Naive thymus-derived CD8-positive, alpha-beta T cell (primary cell): ENCODE data around the gene ABCA12. TPM values are rescaled to one million over a fixed set of nuclear protein-coding genes. Genes with fewer than 3 reads are reported as not detected.

Experiments used
- ATAC-seq, 2 donors: fragments of 150-1000 bp; cut with Tn5 transposase in 1 of 2; sonication (Bioruptor Pico), chemical (Tn5 transposase) in 1 of 2; 1 replicate in 1 of 2; 2 replicates in 1 of 2; pipeline ENCODE4 v1.10.0; 2021; ENCODE audit warnings: mild to moderate bottlenecking in 2 of 2, moderate library complexity in 2 of 2
- POLR2A ChIA-PET: fragments of 350-600 bp; sonication (Branson Sonifier 250); formaldehyde crosslinking; loops from one replicate; lab custom pipeline; 2021; ENCODE audit warnings: antibody characterized with exemption; lab: Charles Lee
- DNase-seq, 10 donors: peaks; one replicate each; pipeline versions ENCODE4 v3.0.0 to v3.0.0-alpha.2; 2020 to 2022
- H3K27ac Mint-ChIP-seq, 10 donors: one replicate each; pipeline ENCODE4 v1.8.0; 2020 to 2022; ENCODE audit warnings: mild to moderate bottlenecking in 10 of 10, mixed read lengths in 10 of 10, moderate library complexity in 4 of 10, inconsistent platforms in 1 of 10
- H3K27me3 Mint-ChIP-seq, 5 donors: one replicate each; pipeline ENCODE4 v1.8.0; 2021 to 2022; ENCODE audit warnings: mixed read lengths in 5 of 5
- H3K36me3 Mint-ChIP-seq, 3 donors: one replicate each; pipeline ENCODE4 v1.8.0; 2020 to 2022; ENCODE audit warnings: mixed read lengths in 3 of 3, mild to moderate bottlenecking in 2 of 3, inconsistent platforms in 1 of 3
- H3K4me1 Mint-ChIP-seq, 4 donors: one replicate each; pipeline ENCODE4 v1.8.0; 2021 to 2022; ENCODE audit warnings: mixed read lengths in 4 of 4
- H3K4me3 Mint-ChIP-seq, 10 donors: one replicate each; pipeline ENCODE4 v1.8.0; 2020 to 2022; ENCODE audit warnings: mild to moderate bottlenecking in 10 of 10, mixed read lengths in 10 of 10, moderate library complexity in 6 of 10, inconsistent platforms in 1 of 10
- H3K9me3 Mint-ChIP-seq, 9 donors: one replicate each; pipeline ENCODE4 v1.8.0; 2020 to 2022; ENCODE audit warnings: mixed read lengths in 9 of 9, mild to moderate bottlenecking in 3 of 9, inconsistent platforms in 1 of 9, moderate library complexity in 1 of 9
- polyA plus RNA-seq, 3 donors: library from polyadenylated mRNA; unstranded; fragments of 300-500 nt; fragmentation: Illumina TruSeq; gene quantifications; one replicate each; pipeline ENCODE4 v1.2.3, GENCODE V29; 2021
- total RNA-seq, 8 experiments: library from RNA in 2 of 8; stranded (reverse) in 2 of 8; gene quantifications; one replicate each; pipeline ENCODE4 v1.2.3 and lab custom pipeline; 2021 to 2026

The ABCA12 gene
- total and polyA plus RNA-seq, 5 experiments from 2014 or later = not detected

DNA sequence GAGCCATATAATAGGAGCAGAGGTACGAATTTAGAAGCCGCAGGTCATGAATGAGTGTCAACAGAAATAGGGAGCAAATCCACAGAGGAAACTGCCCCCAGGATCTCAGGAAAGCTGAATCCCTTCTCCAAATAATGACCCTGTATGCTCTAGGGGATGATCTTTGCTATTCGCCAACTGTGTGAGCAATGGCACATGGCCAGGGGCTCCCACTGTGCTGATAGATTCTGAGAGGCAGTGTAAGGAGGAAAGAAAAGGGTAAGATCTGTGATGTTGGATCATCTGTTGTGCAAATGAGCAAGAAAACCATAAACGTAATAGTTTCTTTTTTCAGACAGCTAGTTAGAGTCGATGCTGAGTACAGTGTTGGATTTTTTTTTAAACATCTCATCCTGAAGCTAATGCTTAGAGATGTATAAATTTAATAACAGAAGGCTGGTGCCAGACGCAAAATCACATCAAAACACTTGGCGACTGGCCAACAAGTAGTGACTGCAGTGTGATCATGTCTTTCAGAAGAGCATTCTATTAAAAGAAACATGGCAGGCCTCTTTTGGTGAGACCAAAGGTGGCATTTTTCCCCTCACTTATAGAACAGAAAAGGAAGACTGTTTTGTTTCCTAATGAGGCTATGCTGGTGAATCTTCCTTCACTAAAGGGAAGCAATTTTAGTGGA is 77.4 kb downstream of the ABCA12 start:
- Mint-ChIP-seq H3K27me3 (peaks cover 0 to 9% (median 2%) of the 10 kb centered on the region in 5 donors), H3K4me3 (no peak overlapping the region), H3K27ac (no peak overlapping the region), H3K36me3 (no peaks in the 10 kb centered on the region), H3K4me1 (no peaks in the 10 kb centered on the region), H3K9me3 (no peaks in the 10 kb centered on the region)
- POLR2A ChIA-PET = no interaction called here
- DNase-seq = no peak
- ATAC-seq = no peak

DNA sequence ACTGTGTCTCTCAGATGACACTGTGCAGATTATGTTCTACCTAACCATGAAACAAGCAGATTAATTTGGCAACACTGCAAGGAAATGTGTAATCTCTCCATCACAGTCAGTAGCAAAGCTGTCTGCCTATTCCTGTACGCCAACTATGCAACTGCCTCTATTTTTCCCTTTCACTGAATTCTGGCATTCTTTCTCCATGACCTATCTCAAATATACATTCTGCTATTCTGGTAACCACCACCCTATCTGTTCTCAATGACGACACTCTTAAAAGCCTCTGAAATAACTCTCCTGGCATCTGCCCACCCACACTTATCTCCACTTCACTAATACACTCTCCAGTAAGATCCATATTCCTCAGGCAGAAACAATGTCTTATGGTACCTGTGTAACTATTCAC is 78.7 kb downstream of the ABCA12 start:
- POLR2A ChIA-PET = no interaction called here
- Mint-ChIP-seq H3K4me3 (no peak overlapping the region), H3K27me3 (peaks cover 0 to 9% (median 1%) of the 10 kb centered on the region in 5 donors), H3K27ac (no peak overlapping the region), H3K9me3 (no peaks in the 10 kb centered on the region), H3K4me1 (peaks cover 0 to 2% (median 0%) of the 10 kb centered on the region in 4 donors), H3K36me3 (no peaks in the 10 kb centered on the region)
- DNase-seq = no peak
- ATAC-seq = no peak

DNA sequence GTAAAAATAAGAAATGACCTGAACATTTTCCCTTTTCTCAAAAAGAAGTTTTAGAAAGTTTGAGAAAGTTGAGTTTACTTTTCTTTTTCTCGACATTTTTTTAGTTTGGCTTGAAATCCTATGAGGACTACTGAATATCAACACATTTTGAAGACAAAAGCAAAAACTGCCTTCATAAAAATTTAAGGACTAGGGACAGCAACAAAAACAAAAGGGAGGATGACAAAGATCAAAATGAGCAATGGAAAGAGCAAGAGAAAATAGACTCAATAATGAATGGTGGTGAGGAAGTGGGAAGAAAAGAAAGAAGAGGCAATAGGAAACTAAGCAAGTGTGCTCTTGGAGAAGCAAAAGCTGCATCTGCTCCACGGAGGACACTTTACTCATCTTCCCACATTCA is 82.5 kb downstream of the ABCA12 start:
- POLR2A ChIA-PET = no interaction called here
- no peak overlapping the region for H3K27ac Mint-ChIP-seq
- H3K9me3 Mint-ChIP-seq = no peaks in the 10 kb centered on the region
- no peaks in the 10 kb centered on the region for H3K36me3 Mint-ChIP-seq
- ATAC-seq (no peak), DNase-seq (no peak)
- peaks cover 0 to 7% (median 0%) of the 10 kb centered on the region in 5 donors for H3K27me3 Mint-ChIP-seq
- no peak overlapping the region for H3K4me3 Mint-ChIP-seq
- peaks cover 0 to 2% (median 0%) of the 10 kb centered on the region in 4 donors for H3K4me1 Mint-ChIP-seq

DNA sequence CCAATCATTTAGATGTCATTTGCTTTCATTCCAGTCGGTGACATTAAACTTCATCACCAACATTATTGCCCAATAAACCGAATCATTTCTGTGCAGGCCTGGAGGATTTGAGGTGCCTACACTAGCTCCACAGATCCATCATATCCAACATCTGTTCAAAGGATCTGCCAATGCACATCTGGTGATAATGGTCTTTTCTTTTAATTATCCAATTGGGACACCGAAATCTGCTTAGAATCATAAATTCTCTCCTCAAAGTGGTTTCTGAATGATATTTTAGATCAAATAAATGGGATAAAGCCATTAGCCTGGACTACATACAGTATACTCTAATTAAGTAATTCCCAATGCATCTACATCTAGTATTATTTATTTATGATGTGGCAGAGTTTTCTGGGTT is 85.6 kb downstream of the ABCA12 start:
- Mint-ChIP-seq H3K4me3 (no peak overlapping the region), H3K27ac (no peak overlapping the region), H3K36me3 (no peaks in the 10 kb centered on the region), H3K4me1 (peaks cover 0 to 2% (median 0%) of the 10 kb centered on the region in 4 donors), H3K27me3 (no peaks in the 10 kb centered on the region), H3K9me3 (peaks cover 0 to 2% (median 0%) of the 10 kb centered on the region in 9 donors)
- DNase-seq (no peak), ATAC-seq (no peak)
- POLR2A ChIA-PET = interaction anchor here (0.5 kb wide), 1 partner anchor 13 kb away, joined by 4 read pairs; no protein-coding TSS in a partner anchor

DNA sequence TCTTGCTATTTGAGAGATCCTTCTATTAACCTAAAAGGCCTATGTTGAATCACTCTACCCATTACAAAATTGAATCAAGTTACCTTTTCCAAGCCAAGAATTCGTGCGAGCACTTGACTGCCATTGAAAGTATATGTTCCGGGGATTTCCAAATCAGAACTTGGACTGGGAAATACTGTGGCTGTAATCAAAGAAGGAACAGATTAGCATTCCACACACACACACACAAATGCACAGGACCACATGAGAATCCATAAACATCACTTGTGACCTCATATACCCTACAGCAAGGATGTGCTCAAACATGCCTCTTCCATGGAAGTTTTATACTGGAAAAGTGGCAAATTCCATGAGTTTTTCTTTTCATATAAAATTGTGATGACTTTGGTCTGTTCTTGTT is 86.0 kb downstream of the ABCA12 start:
- H3K9me3 Mint-ChIP-seq = peaks cover 0 to 6% (median 0%) of the 10 kb centered on the region in 9 donors
- DNase-seq = no peak
- no peak for ATAC-seq
- no peaks in the 10 kb centered on the region for H3K36me3 Mint-ChIP-seq
- H3K4me3 Mint-ChIP-seq = no peak overlapping the region
- peaks cover 0 to 2% (median 0%) of the 10 kb centered on the region in 4 donors for H3K4me1 Mint-ChIP-seq
- POLR2A ChIA-PET = interaction anchor here (0.5 kb wide), 1 partner anchor 13 kb away, joined by 4 read pairs; no protein-coding TSS in a partner anchor
- no peak overlapping the region for H3K27ac Mint-ChIP-seq
- no peaks in the 10 kb centered on the region for H3K27me3 Mint-ChIP-seq

DNA sequence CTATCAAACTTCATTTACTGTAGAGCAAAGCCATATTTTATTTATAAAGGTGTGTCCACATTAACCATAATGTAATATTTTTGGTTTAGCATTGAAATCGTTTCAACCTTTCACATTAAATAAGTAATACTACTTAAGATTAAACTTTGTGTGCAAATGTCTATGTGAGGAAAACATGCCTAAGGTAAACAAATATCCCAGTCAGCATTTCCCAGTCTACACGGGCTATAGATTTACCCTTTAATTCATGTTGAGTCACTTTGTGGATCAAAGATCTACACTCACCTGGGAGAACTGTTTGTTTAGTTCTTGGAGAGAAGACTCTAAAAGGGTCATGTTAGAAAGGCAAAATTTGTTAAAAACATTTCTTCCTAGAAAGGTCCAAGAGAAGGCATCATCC is 89.1 kb downstream of the ABCA12 start:
- ATAC-seq = no peak
- no peak for DNase-seq
- no peak overlapping the region for H3K27ac Mint-ChIP-seq
- POLR2A ChIA-PET = no interaction called here
- no peaks in the 10 kb centered on the region for H3K36me3 Mint-ChIP-seq
- H3K27me3 Mint-ChIP-seq = no peaks in the 10 kb centered on the region
- H3K4me1 Mint-ChIP-seq = no peaks in the 10 kb centered on the region
- no peak overlapping the region for H3K4me3 Mint-ChIP-seq
- peaks cover 0 to 14% (median 0%) of the 10 kb centered on the region in 9 donors for H3K9me3 Mint-ChIP-seq

DNA sequence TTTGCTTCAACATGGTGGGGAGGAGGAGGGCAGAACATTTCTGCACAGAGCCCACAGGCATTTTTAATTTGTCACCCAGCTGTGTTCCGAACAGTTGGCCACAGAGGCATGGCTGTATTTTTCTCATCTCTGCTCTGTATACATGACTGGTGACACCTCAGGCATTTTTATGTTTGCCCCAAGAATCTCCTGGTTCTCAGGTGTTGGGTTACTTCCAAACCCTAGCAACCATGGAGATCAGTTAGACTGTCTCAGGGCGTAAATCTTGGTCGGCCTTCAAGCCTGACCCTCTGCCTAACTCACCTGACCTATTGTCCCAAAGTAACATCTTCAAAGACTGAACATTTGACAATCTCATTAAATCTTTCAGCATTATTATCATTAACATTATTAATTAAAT is 100.0 kb downstream of the ABCA12 start:
- Mint-ChIP-seq H3K27ac (no peak overlapping the region), H3K4me3 (no peak overlapping the region), H3K9me3 (peaks cover 0 to 5% (median 0%) of the 10 kb centered on the region in 9 donors), H3K4me1 (no peaks in the 10 kb centered on the region), H3K27me3 (peaks cover 0 to 4% (median 0%) of the 10 kb centered on the region in 5 donors), H3K36me3 (no peaks in the 10 kb centered on the region)
- ATAC-seq (no peak), DNase-seq (no peak)
- POLR2A ChIA-PET = no interaction called here

DNA sequence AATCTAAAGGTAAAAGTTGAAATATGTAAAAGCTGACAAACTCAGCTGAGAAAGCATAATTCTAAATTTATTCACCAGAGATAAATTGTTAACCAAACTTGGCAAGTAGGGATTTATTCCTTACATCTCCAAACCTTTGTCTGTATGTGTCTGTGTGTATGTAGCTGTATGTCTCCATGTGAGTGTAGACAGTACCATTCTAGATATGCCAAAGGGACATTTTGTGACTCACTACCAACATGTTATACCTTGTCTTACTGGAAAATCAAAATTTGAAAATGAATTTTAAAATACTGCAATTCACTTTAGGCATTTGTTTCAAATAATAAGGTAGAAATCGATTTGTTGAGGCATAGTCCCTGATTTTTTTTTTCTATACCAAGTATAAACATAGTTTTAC is 102.1 kb downstream of the ABCA12 start:
- no peak overlapping the region for H3K27ac Mint-ChIP-seq
- POLR2A ChIA-PET = no interaction called here

DNA sequence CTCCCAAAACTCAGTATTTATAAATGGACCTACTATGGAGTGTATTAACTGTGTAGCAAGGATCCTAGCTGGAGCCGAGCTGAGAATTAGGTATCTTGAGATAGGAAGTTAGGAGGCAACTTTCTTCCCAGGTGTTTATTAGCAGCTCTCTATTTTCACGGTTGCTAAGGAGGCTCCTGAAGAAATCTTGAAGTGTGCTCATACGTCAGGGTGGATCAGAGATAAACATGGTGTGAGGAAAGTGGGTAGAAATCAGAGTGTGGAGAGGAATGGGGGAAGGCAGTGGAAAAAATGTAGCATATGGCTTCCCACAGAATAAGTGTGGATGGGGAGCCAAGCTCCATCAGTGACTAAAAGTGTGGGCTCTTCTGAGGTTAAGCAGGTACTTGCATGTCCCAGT is 104.3 kb downstream of the ABCA12 start:
- Mint-ChIP-seq H3K27ac (no peak overlapping the region), H3K27me3 (peaks cover 0 to 4% (median 0%) of the 10 kb centered on the region in 5 donors), H3K4me1 (no peaks in the 10 kb centered on the region), H3K4me3 (no peak overlapping the region), H3K9me3 (no peaks in the 10 kb centered on the region), H3K36me3 (no peaks in the 10 kb centered on the region)
- POLR2A ChIA-PET = no interaction called here
- ATAC-seq (no peak), DNase-seq (no peak)

More for the DNA sequence above, 102.1 kb downstream of the ABCA12 start:
- Mint-ChIP-seq H3K27me3 (peaks cover 0 to 4% (median 0%) of the 10 kb centered on the region in 5 donors), H3K36me3 (no peaks in the 10 kb centered on the region), H3K9me3 (no peaks in the 10 kb centered on the region), H3K4me3 (no peak overlapping the region), H3K4me1 (no peaks in the 10 kb centered on the region)
- DNase-seq (no peak), ATAC-seq (no peak)

DNA sequence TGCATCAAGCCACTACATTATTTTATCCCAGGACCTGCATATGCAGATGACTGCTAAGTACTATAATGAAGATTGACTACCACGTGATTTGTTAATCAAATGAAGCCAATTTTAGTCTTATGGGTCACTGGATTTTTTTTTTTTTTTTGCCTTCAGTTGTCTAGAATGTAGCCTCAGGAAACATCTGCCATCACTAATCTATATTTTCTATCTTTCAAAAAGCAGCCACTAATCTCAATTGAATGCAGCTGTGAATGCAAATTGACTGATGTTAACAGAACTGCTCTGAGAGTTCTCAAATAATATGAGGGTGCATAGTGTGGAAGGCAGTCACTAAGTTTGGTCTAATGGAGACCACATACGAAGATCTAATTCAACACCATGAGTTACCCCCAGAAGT is 106.3 kb downstream of the ABCA12 start:
- Mint-ChIP-seq H3K4me1 (no peaks in the 10 kb centered on the region), H3K27ac (no peak overlapping the region), H3K27me3 (peaks cover 0 to 4% (median 0%) of the 10 kb centered on the region in 5 donors), H3K36me3 (no peaks in the 10 kb centered on the region), H3K4me3 (no peak overlapping the region), H3K9me3 (no peaks in the 10 kb centered on the region)
- POLR2A ChIA-PET = no interaction called here
- DNase-seq (no peak), ATAC-seq (no peak)

DNA sequence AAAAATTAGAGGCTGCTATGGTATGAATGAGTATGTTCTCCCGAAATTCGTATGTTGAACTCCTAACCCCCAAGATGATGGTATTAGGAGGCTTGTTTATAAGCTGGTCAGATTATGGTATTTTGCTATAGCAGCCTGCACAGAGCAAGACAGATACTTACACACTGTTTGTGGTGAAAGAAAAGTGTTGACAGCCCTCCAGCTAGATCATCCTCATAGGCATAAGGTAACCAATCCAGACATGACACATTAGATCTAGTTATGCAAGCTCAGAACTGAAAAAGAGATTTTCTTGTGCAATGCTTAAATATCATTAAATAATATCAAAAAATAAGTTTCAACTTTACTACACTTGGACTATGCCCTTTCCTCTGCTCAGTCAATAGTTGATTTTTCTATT is 107.1 kb downstream of the ABCA12 start:
- POLR2A ChIA-PET = no interaction called here
- DNase-seq = no peak
- Mint-ChIP-seq H3K9me3 (no peaks in the 10 kb centered on the region), H3K27ac (no peak overlapping the region), H3K36me3 (no peaks in the 10 kb centered on the region), H3K4me3 (no peak overlapping the region), H3K4me1 (no peaks in the 10 kb centered on the region), H3K27me3 (peaks cover 0 to 4% (median 0%) of the 10 kb centered on the region in 5 donors)
- no peak for ATAC-seq

DNA sequence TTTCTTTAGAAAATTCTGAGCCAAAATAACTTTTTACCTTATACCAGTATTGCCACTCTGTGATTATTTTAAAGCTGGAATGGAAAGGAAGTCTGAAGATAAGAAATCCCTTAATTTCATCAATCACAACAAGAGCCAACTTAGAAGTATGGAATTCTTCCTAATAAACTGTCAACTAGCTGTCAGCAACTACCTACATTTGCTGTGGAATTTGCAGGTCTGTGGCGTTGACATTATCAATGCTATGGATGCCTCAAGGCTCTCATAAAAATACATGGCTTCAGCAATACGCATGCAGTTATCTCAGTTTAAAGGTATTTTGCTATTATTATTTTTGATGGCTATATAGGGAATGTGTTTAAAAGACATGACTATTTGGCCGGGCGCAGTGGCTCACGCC is 108.5 kb downstream of the ABCA12 start:
- H3K4me3 Mint-ChIP-seq = no peak overlapping the region

DNA sequence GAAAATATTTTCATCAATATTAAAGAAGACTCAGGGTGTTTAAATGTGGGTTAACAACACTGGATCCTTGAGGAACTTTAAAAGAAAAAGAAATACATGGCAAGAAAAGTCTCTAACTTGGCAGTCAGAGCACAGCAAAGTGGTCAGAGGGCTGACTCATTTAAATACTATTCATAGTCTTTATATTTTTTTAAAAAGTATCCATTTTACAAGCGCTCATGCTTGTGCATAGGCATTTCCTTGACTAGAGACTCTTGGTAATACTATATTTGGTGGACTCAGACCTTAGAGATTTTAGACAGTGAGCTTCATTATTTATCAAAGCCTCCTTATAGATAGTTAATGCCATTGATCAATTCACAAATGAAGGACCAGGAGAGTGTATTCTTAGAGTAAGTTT is 110.2 kb downstream of the ABCA12 start:
- Mint-ChIP-seq H3K4me1 (no peaks in the 10 kb centered on the region), H3K36me3 (no peaks in the 10 kb centered on the region)

More for the DNA sequence above, 108.5 kb downstream of the ABCA12 start:
- no peaks in the 10 kb centered on the region for H3K4me1 Mint-ChIP-seq
- no peaks in the 10 kb centered on the region for H3K9me3 Mint-ChIP-seq
- H3K27ac Mint-ChIP-seq = no peak overlapping the region
- peaks cover 0 to 4% (median 0%) of the 10 kb centered on the region in 5 donors for H3K27me3 Mint-ChIP-seq
- ATAC-seq (no peak), DNase-seq (no peak)
- H3K36me3 Mint-ChIP-seq = no peaks in the 10 kb centered on the region
- POLR2A ChIA-PET = no interaction called here

DNA sequence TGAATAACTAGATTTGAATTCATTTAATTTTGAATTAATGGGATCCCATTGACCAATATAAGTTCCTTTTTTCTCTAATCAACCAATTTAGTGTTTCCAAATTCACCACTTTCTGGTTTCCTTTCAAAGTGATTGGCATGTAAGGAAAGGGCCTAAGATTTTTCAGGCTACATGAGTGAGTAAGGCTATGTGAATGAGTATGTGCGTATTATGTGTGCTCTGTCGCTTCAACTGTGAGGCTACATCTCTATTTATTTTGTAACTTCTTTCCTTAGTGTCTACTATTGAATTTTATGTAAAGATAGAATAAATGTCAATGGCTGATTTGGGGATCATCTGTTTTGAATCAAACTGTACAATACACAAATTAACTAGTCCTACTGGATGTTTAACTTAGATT is 110.6 kb downstream of the ABCA12 start:
- peaks cover 0 to 7% (median 0%) of the 10 kb centered on the region in 5 donors for H3K27me3 Mint-ChIP-seq
- no peaks in the 10 kb centered on the region for H3K9me3 Mint-ChIP-seq
- POLR2A ChIA-PET = no interaction called here
- DNase-seq (no peak), ATAC-seq (no peak)
- H3K4me3 Mint-ChIP-seq = no peak overlapping the region
- H3K4me1 Mint-ChIP-seq = no peaks in the 10 kb centered on the region
- H3K27ac Mint-ChIP-seq = no peak overlapping the region
- H3K36me3 Mint-ChIP-seq = no peaks in the 10 kb centered on the region

More for the DNA sequence above, 110.2 kb downstream of the ABCA12 start:
- no peak overlapping the region for H3K27ac Mint-ChIP-seq
- H3K27me3 Mint-ChIP-seq = peaks cover 0 to 3% (median 0%) of the 10 kb centered on the region in 5 donors
- no peak for DNase-seq
- POLR2A ChIA-PET = no interaction called here
- H3K9me3 Mint-ChIP-seq = no peaks in the 10 kb centered on the region
- no peak for ATAC-seq
- H3K4me3 Mint-ChIP-seq = no peak overlapping the region
